Measurements from ENCODE around the gene RAP1GDS1.

RAP1GDS1 gene

GRCh38 chr4:98260579-98261404 is at the start of gene RAP1GDS1:
Gene RAP1GDS1 (plus strand): TSS chr4:98261384. CDS start chr4:98261566, 182 bp downstream.
- peak; percentile 93 for DNase-seq (ENCODE audit: low read depth)

- DNase-seq (ENCODE audit: low read depth): no peak
These were observed 38.9 kb upstream of the RAP1GDS1 start for GRCh38 chr4:98222306-98222705.

- no peak for DNase-seq (ENCODE audit: low read depth)
These were observed 34.8 kb upstream of the RAP1GDS1 start for GRCh38 chr4:98226396-98226795.

- DNase-seq (ENCODE audit: low read depth): no peak
These were observed 30.2 kb upstream of the RAP1GDS1 start for GRCh38 chr4:98230961-98231360.

GRCh38 chr4:98232202-98232601 is 29.0 kb upstream of the RAP1GDS1 start:
- no peak for DNase-seq (ENCODE audit: low read depth)

- DNase-seq (ENCODE audit: low read depth): no peak
These were observed 24.0 kb upstream of the RAP1GDS1 start for GRCh38 chr4:98237204-98237603.

- DNase-seq (ENCODE audit: low read depth): no peak
These were observed 19.1 kb upstream of the RAP1GDS1 start for GRCh38 chr4:98242063-98242462.

GRCh38 chr4:98242538-98242937 is 18.6 kb upstream of the RAP1GDS1 start:
- no peak for DNase-seq (ENCODE audit: low read depth)

- DNase-seq (ENCODE audit: low read depth): no peak
These were observed 16.0 kb upstream of the RAP1GDS1 start for GRCh38 chr4:98245226-98245625.

- no peak for DNase-seq (ENCODE audit: low read depth)
These were observed 12.2 kb upstream of the RAP1GDS1 start for GRCh38 chr4:98248934-98249333.

GRCh38 chr4:98249831-98250230 is 11.4 kb upstream of the RAP1GDS1 start:
- no peak for DNase-seq (ENCODE audit: low read depth)

GRCh38 chr4:98253499-98253898 is 7.7 kb upstream of the RAP1GDS1 start:
- no peak for DNase-seq (ENCODE audit: low read depth)

- peak; percentile 13 for DNase-seq (ENCODE audit: low read depth)
These were observed 1.1 kb upstream of the RAP1GDS1 start for GRCh38 chr4:98260047-98260578.

GRCh38 chr4:98261405-98262291 is 464 bp downstream of the RAP1GDS1 start:
- DNase-seq (ENCODE audit: low read depth): peak; percentile 42

- DNase-seq (ENCODE audit: low read depth): no peak
These were observed 1.2 kb downstream of the RAP1GDS1 start for GRCh38 chr4:98262431-98262830.

GRCh38 chr4:98267498-98267897 is 6.3 kb downstream of the RAP1GDS1 start:
- no peak for DNase-seq (ENCODE audit: low read depth)

- DNase-seq (ENCODE audit: low read depth): no peak
These were observed 14.0 kb downstream of the RAP1GDS1 start for GRCh38 chr4:98275145-98275544.

GRCh38 chr4:98283219-98284189 is 22.3 kb downstream of the RAP1GDS1 start:
- DNase-seq (ENCODE audit: low read depth): peak; percentile 29

GRCh38 chr4:98284640-98285046 is 23.5 kb downstream of the RAP1GDS1 start:
- DNase-seq (ENCODE audit: low read depth): no peak

- no peak for DNase-seq (ENCODE audit: low read depth)
These were observed 24.5 kb downstream of the RAP1GDS1 start for GRCh38 chr4:98285676-98286075.

- DNase-seq (ENCODE audit: low read depth): no peak
These were observed 26.1 kb downstream of the RAP1GDS1 start for GRCh38 chr4:98287328-98287727.

Data from GM04504 (cell line).